CD8-positive, alpha-beta memory T cell (primary cell): ENCODE results near the gene ZNF689. TPM values are rescaled to one million over a fixed set of nuclear protein-coding genes. Genes with fewer than 3 reads are reported as not detected.

Experiments used
- CTCF ChIA-PET: fragments of 350-600 bp; sonication (Branson Sonifier 250); formaldehyde crosslinking; loops from one replicate; lab custom pipeline; 2021; ENCODE audit warnings: antibody characterized with exemption; lab: Charles Lee
- POLR2A ChIA-PET: fragments of 350-600 bp; sonication (Branson Sonifier 250); formaldehyde crosslinking; loops from one replicate; lab custom pipeline; 2021; ENCODE audit warnings: antibody characterized with exemption; lab: Charles Lee
- DNase-seq, 5 donors: peaks; one replicate each; pipeline versions ENCODE4 v3.0.0 to v3.0.0-alpha.2; 2020 to 2022; ENCODE audit warnings: mixed read lengths in 1 of 5
- H3K27ac ChIP-seq: one replicate; pipeline ENCODE4 v1.7.0; 2013; ENCODE audit warnings: low read depth, mild to moderate bottlenecking, low read length, moderate library complexity
- H3K27me3 ChIP-seq: 2 replicates; pipeline ENCODE4 v1.7.0; 2013; ENCODE audit warnings: low read length, mild to moderate bottlenecking; ENCODE audit not compliant: insufficient read depth, poor library complexity, severe bottlenecking
- H3K36me3 ChIP-seq: 2 replicates; pipeline ENCODE4 v1.7.0; 2013; ENCODE audit warnings: mild to moderate bottlenecking, low read length, moderate library complexity; ENCODE audit not compliant: insufficient read depth
- H3K4me1 ChIP-seq: 2 replicates; pipeline ENCODE4 v1.7.0; 2013; ENCODE audit warnings: mild to moderate bottlenecking, low read length, moderate library complexity; ENCODE audit not compliant: insufficient read depth
- H3K4me3 ChIP-seq: 2 replicates; pipeline ENCODE4 v1.7.0; 2013; ENCODE audit warnings: mild to moderate bottlenecking, low read length
- H3K9me3 ChIP-seq: 2 replicates; pipeline ENCODE4 v1.7.0; 2013; ENCODE audit warnings: mild to moderate bottlenecking, low read length
- H3K27ac Mint-ChIP-seq, 8 donors: one replicate each; pipeline ENCODE4 v1.8.0; 2020 to 2021; ENCODE audit warnings: mixed read lengths in 8 of 8, mild to moderate bottlenecking in 6 of 8, inconsistent platforms in 3 of 8, moderate library complexity in 3 of 8
- H3K27me3 Mint-ChIP-seq, 2 donors: one replicate each; pipeline ENCODE4 v1.8.0; 2020 to 2021; ENCODE audit warnings: mixed read lengths in 2 of 2, mild to moderate bottlenecking in 1 of 2, moderate library complexity in 1 of 2
- H3K36me3 Mint-ChIP-seq, 3 donors: one replicate each; pipeline ENCODE4 v1.8.0; 2020 to 2021; ENCODE audit warnings: mixed read lengths in 3 of 3, inconsistent platforms in 1 of 3, mild to moderate bottlenecking in 1 of 3
- H3K4me1 Mint-ChIP-seq, 3 donors: one replicate each; pipeline ENCODE4 v1.8.0; 2020 to 2021; ENCODE audit warnings: mixed read lengths in 3 of 3, inconsistent platforms in 1 of 3, mild to moderate bottlenecking in 1 of 3
- H3K4me3 Mint-ChIP-seq, 7 donors: one replicate each; pipeline ENCODE4 v1.8.0; 2020 to 2021; ENCODE audit warnings: mixed read lengths in 7 of 7, mild to moderate bottlenecking in 6 of 7, moderate library complexity in 4 of 7, inconsistent platforms in 2 of 7
- H3K9me3 Mint-ChIP-seq, 5 donors: one replicate each; pipeline ENCODE4 v1.8.0; 2020 to 2022; ENCODE audit warnings: mixed read lengths in 5 of 5, mild to moderate bottlenecking in 3 of 5, moderate library complexity in 2 of 5, inconsistent platforms in 1 of 5
- polyA plus RNA-seq: library from polyadenylated mRNA; unstranded; fragments of 300-500 nt; fragmentation: Illumina TruSeq; gene quantifications from one replicate; pipeline ENCODE4 v1.2.3, GENCODE V29; 2021
- total RNA-seq, 2 experiments: library from RNA; stranded (reverse); gene quantifications; one replicate each; pipeline ENCODE4 v1.2.3, GENCODE V29; 2021

The ZNF689 gene
- total and polyA plus RNA-seq, 3 experiments from 2014 or later = 13.7 to 15.7 (median 14.6) TPM

DNA sequence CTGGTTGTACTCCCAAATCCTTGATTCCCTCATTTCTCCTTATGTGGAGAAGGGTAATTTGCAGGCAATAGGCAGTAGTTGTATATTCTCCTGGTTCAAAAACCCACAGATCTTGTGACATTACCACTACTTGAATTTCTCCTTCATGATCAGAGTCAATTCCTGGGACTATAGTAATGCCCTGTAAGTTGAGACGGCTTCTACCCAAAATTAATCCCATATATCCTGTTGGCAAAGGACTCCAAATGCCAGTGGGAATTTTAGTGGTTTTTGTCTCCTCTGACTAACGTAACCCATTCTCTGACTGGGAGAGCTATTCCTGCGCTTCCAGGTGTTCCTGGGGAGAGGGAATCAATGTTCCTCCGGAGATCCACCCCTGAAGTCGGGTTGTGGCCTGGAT is 11.6 kb upstream of the ZNF689 start:
- Mint-ChIP-seq H3K4me1 (no peaks in the 10 kb centered on the region), H3K27me3 (peaks cover 3 to 15% of the 10 kb centered on the region in 2 donors), H3K27ac (no peak overlapping the region), H3K4me3 (no peak overlapping the region), H3K36me3 (no peaks in the 10 kb centered on the region), H3K9me3 (no peaks in the 10 kb centered on the region)
- DNase-seq = no peak
- POLR2A ChIA-PET = no interaction called here
- Histone ChIP-seq H3K4me1 (no peaks in the 10 kb centered on the region), H3K27me3 (no peaks in the 10 kb centered on the region), H3K27ac (no peak overlapping the region), H3K36me3 (no peaks in the 10 kb centered on the region), H3K9me3 (no peaks in the 10 kb centered on the region), H3K4me3 (no peak overlapping the region)
- CTCF ChIA-PET = interaction anchor here (1.6 kb wide), 1 partner anchor 97 kb away, joined by 3 read pairs; no protein-coding TSS in a partner anchor

DNA sequence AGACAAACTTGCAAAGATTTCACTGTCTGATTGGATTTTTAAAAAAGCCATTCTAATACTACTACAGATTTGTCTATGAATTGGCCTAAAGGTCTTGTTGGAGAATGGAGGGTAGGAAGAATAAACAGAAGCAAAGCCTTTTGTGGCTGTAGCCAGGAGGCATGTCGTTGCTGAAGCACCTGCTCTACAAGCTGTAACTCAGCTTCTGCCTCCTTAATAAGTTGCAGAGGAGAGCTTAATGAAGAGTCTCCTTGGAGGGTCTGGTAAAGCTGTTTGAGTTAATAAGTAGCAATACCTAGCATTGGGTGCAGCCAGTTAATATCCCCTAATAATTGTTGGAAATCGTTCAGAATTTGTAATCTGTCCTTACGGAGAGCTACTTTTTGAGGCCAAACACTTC is 10.0 kb upstream of the ZNF689 start:
- Mint-ChIP-seq H3K4me1 (no peaks in the 10 kb centered on the region), H3K27me3 (peaks cover 5 to 15% of the 10 kb centered on the region in 2 donors), H3K36me3 (no peaks in the 10 kb centered on the region), H3K27ac (peak overlapping the region in 1 of 8 donors; percentile 2), H3K9me3 (no peaks in the 10 kb centered on the region), H3K4me3 (no peak overlapping the region)
- no peak overlapping the region for H3K4me3 ChIP-seq
- H3K27me3 ChIP-seq = no peaks in the 10 kb centered on the region
- no peaks in the 10 kb centered on the region for H3K36me3 ChIP-seq
- CTCF ChIA-PET = interaction anchor here (1.1 to 1.5 kb wide), 3 partner anchors 8 to 211 kb away, joined by 3 to 5 read pairs (median 4); partner anchors contain the start of gene ZNF689
- POLR2A ChIA-PET = no interaction called here
- no peaks in the 10 kb centered on the region for H3K4me1 ChIP-seq
- H3K9me3 ChIP-seq = no peaks in the 10 kb centered on the region
- DNase-seq = no peak
- H3K27ac ChIP-seq = no peak overlapping the region

DNA sequence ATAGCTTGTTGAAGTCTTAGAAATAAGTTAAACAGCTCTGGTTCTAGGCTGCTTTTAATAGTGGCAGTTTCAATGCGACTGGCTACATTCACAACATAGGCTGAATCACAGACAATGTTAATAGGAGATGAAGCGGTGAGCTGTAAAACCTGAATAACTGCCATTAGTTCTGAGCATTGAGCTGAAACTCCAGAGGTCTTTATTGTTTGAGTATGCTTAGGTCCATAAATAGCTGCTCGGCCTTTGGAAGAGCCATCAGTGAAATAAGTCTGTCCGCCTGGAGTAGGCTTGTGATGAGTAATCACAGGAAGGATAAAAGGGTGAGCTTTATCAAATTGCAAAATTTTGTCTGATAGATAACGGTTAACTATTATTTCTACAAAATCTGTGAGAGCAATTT is 9.4 kb upstream of the ZNF689 start:
- ChIA-PET CTCF (interaction anchor here (1.1 to 1.5 kb wide), 3 partner anchors 9 to 210 kb away, joined by 3 to 5 read pairs (median 4); partner anchors contain the start of gene ZNF689), POLR2A (no interaction called here)
- Histone ChIP-seq H3K4me1 (no peaks in the 10 kb centered on the region), H3K9me3 (no peaks in the 10 kb centered on the region), H3K36me3 (no peaks in the 10 kb centered on the region), H3K4me3 (no peak overlapping the region), H3K27me3 (no peaks in the 10 kb centered on the region), H3K27ac (no peak overlapping the region)
- DNase-seq = no peak
- no peak overlapping the region for H3K4me3 Mint-ChIP-seq
- no peaks in the 10 kb centered on the region for H3K4me1 Mint-ChIP-seq
- no peaks in the 10 kb centered on the region for H3K36me3 Mint-ChIP-seq
- no peaks in the 10 kb centered on the region for H3K9me3 Mint-ChIP-seq
- no peak overlapping the region for H3K27ac Mint-ChIP-seq
- H3K27me3 Mint-ChIP-seq = peaks cover 7 to 15% of the 10 kb centered on the region in 2 donors

DNA sequence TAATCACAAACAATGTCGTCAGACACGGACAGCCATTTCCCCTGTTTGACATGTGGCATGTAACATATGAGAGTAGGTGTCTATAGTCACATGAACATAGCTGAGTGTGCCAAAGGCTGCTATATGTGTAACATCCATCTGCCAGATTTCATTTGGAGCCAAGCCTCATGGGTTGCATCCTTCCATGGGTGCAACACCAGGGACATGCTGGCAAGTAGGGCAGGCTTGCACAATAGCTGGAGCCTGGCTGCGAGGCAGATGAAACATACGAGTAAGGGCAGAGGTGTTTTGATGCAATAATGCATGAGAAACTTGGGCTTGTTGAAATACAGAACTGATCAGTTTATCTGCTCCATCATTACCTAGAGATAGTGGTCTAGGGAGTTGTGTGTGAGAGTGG is 9.0 kb upstream of the ZNF689 start:
- Mint-ChIP-seq H3K4me1 (no peaks in the 10 kb centered on the region), H3K4me3 (no peak overlapping the region), H3K9me3 (no peaks in the 10 kb centered on the region), H3K36me3 (no peaks in the 10 kb centered on the region), H3K27me3 (peaks cover 8 to 15% of the 10 kb centered on the region in 2 donors), H3K27ac (no peak overlapping the region)
- Histone ChIP-seq H3K36me3 (no peaks in the 10 kb centered on the region), H3K27ac (no peak overlapping the region), H3K27me3 (no peaks in the 10 kb centered on the region), H3K4me1 (no peaks in the 10 kb centered on the region), H3K9me3 (no peaks in the 10 kb centered on the region), H3K4me3 (no peak overlapping the region)
- CTCF ChIA-PET = interaction anchor here (0.7 to 1.5 kb wide), 2 partner anchors 9 to 10 kb away, joined by 3 to 5 read pairs; no protein-coding TSS in a partner anchor
- no peak for DNase-seq
- POLR2A ChIA-PET = no interaction called here

DNA sequence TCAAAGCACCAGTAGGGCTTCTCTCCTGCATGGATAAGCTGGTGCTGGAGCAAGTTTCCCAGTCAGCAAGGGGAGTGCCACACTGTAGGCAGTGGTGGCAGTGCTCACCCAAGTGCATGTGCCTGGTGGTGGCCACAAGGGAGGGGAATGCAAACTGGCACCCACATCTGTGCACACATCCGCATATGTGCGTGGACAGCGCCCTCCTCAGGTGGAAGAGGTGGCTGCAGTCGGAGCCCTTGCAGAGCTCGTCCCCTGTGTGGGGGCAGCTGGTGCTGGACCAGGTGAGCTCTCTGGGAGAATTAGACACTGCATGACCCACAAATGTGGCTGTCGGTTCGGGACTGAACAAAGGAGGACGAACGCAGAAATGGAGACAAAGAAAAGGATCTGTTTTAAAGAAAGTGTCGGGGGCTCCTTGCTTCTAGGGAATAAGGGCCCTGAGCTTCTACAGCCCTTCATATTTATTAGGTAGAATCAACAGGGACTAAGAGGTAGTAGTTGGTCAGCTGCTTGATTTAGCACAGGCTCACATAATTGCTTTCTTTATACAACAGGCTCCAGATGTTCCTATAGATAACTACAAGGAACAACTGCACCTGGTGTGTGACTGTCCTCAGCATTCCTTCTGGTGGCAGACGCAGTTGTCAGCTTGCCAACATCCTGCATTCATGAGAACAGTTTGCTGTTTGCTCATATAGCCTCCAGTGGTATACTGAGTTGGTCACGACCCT is 5.3 kb upstream of the ZNF689 start:
- Mint-ChIP-seq H3K4me3 (peak overlapping the region in 1 of 7 donors; percentile 6), H3K36me3 (no peaks in the 10 kb centered on the region), H3K4me1 (peaks cover 1 to 3% (median 2%) of the 10 kb centered on the region in 3 donors), H3K27me3 (peaks cover 0 to 5% of the 10 kb centered on the region in 2 donors), H3K9me3 (no peaks in the 10 kb centered on the region), H3K27ac (no peak overlapping the region)
- Histone ChIP-seq H3K27ac (no peak overlapping the region), H3K36me3 (no peaks in the 10 kb centered on the region), H3K4me1 (no peaks in the 10 kb centered on the region), H3K27me3 (no peaks in the 10 kb centered on the region), H3K9me3 (no peaks in the 10 kb centered on the region), H3K4me3 (no peak overlapping the region)
- POLR2A ChIA-PET = no interaction called here
- CTCF ChIA-PET = interaction anchor here (0.8 to 3.8 kb wide), 9 partner anchors 11 to 185 kb away, joined by 3 to 24 read pairs (median 4); partner anchors contain the start of genes DCTPP1 and ZNF764
- DNase-seq = peak; percentile 50 to 79 (median 61)

DNA sequence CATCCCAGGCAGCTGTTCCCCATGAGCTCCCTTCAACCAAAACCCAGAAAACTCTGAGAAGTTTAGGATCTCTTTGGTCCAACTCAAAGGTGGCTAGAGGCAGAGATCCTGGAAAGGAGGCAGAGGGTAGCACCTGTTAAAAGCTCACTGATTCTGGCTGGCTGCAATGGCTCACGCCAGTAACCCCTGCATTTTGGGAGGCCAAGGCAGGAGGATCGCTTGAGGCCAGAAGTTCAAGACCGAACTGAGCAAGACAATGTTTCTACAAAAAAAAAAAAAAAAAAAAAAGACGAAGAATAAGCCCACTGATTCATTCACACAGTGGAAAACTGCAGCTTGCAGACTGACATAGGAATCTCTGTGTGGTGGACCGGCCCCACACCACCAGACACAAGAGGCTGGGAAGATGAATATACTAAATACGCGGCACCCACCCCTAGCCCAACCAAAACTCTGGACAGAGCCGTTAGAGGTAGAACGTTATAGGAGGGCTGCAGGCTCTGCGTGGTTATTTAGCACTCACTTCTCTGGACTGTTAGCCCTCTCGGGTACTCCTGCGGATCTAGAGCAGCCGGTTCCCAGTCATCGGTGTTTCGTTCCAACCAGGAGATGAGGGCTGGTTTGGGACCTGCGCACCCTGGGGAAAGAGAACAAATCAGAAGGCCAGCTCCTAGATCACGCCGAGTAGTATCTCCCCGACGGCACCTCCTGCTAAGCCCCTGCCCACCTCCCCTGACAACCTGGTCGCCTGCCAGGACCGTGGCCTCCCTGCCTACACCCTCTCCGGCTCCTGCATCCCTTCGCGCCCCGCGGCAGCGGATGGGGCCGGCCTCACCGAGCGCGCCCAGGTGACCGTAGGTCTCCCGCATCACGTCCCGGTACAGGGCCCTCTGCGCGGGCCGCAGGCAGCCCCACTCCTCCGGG is 925 bp downstream of the ZNF689 start:
- Histone ChIP-seq H3K9me3 (no peaks in the 10 kb centered on the region), H3K4me1 (peaks cover 12% of the 10 kb centered on the region), H3K27me3 (no peaks in the 10 kb centered on the region), H3K27ac (peak overlapping the region; percentile 97), H3K4me3 (peak overlapping the region; percentile 97), H3K36me3 (no peaks in the 10 kb centered on the region)
- ChIA-PET CTCF (interaction anchor here (1.0 to 3.8 kb wide), 8 partner anchors 10 to 200 kb away, joined by 3 to 18 read pairs (median 4); partner anchors contain the start of genes DCTPP1 and ZNF747), POLR2A (interaction anchor here (0.7 to 1.5 kb wide), 10 partner anchors 15 to 227 kb away, joined by 3 to 12 read pairs (median 4); partner anchors contain the start of genes FBRS, PRR14, SEPHS2 and SEPTIN1)
- DNase-seq = peak in 2 of 5 donors; percentile 22 to 59
- H3K36me3 Mint-ChIP-seq = peaks cover 0 to 35% (median 11%) of the 10 kb centered on the region in 3 donors
- H3K9me3 Mint-ChIP-seq = no peaks in the 10 kb centered on the region
- peak overlapping the region; percentile 83 to 98 (median 94) for H3K4me3 Mint-ChIP-seq
- H3K4me1 Mint-ChIP-seq = peaks cover 14 to 26% (median 22%) of the 10 kb centered on the region in 3 donors
- peak overlapping the region; percentile 75 to 100 (median 96) for H3K27ac Mint-ChIP-seq
- no peaks in the 10 kb centered on the region for H3K27me3 Mint-ChIP-seq

DNA sequence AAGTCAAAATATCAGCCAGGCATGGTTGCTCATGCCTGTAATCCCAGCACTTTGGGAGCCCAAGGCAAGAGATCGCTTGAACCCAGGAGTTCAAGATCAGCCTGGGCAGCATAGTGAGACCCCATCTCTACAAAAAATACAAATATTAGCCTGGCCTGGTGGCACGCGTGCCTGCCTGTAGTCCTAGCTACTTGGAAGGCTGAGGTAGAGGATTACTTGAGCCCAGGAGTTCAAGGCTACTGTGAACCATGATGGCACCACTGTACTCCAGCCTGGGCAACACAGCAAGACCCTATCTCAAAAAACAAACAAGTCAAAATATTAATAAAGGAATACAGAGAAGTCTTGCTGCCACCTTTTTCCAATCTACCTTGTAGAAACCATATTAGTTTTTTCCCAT is 4.2 kb downstream of the ZNF689 start:
- Mint-ChIP-seq H3K4me3 (no peak overlapping the region), H3K27ac (no peak overlapping the region), H3K36me3 (peaks cover 0 to 59% (median 11%) of the 10 kb centered on the region in 3 donors), H3K27me3 (no peaks in the 10 kb centered on the region), H3K4me1 (peaks cover 14 to 26% (median 22%) of the 10 kb centered on the region in 3 donors), H3K9me3 (no peaks in the 10 kb centered on the region)
- no peaks in the 10 kb centered on the region for H3K27me3 ChIP-seq
- peaks cover 7% of the 10 kb centered on the region for H3K36me3 ChIP-seq
- no peak overlapping the region for H3K27ac ChIP-seq
- H3K4me3 ChIP-seq = no peak overlapping the region
- peaks cover 12% of the 10 kb centered on the region for H3K4me1 ChIP-seq
- H3K9me3 ChIP-seq = no peaks in the 10 kb centered on the region
- ChIA-PET CTCF (interaction anchor here (0.7 to 3.8 kb wide), 4 partner anchors 7 to 176 kb away, joined by 3 to 18 read pairs (median 4); partner anchors contain the start of genes DCTPP1 and ZNF688), POLR2A (no interaction called here)
- no peak for DNase-seq
